BE2C (cell line): ENCODE measurements around the gene EML6.

ENCODE experiments used
- DNase-seq: peaks from one replicate; pipeline ENCODE4 v3.0.0-alpha.2; 2020
- H3K27me3 ChIP-seq: fragments of 250-450 bp; sonication (Bioruptor Pico); 2 replicates; pipeline ENCODE4 v1.5.1; 2020; ENCODE audit warnings: mild to moderate bottlenecking
- H3K36me3 ChIP-seq: fragments of 250-450 bp; sonication (Bioruptor Pico); 2 replicates; pipeline ENCODE4 v1.5.1; 2020; ENCODE audit warnings: mild to moderate bottlenecking
- H3K4me1 ChIP-seq: fragments of 250-450 bp; sonication (Bioruptor Pico); 2 replicates; pipeline ENCODE4 v1.5.1; 2020
- H3K4me3 ChIP-seq: 2 replicates; pipeline ENCODE4 v1.5.1; 2011; ENCODE audit warnings: low read depth, low read length
- H3K9me3 ChIP-seq: fragments of 250-450 bp; sonication (Bioruptor Pico); 2 replicates; pipeline ENCODE4 v1.5.1; 2020
- CTCF ChIP-seq: IDR thresholded peaks from 2 replicates; pipeline ENCODE4 v1.5.1; 2012; ENCODE audit warnings: mild to moderate bottlenecking, low read depth, low read length

EML6 gene

GRCh38 chr2:54942373-54942772 lies 218.9 kb downstream of the EML6 start:
- H3K4me3 ChIP-seq, result no peak overlapping the region
- H3K36me3 ChIP-seq, result no peaks in the 10 kb centered on the region
- H3K27me3 ChIP-seq, result no peaks in the 10 kb centered on the region
- no peaks in the 10 kb centered on the region for H3K9me3 ChIP-seq
- H3K4me1 ChIP-seq, result no peaks in the 10 kb centered on the region
- no peak for TF ChIP-seq CTCF
- no peak for DNase-seq

- DNase-seq, result no peak
- H3K36me3 ChIP-seq, result no peaks in the 10 kb centered on the region; the same call in 1 of the 2 replicates
- no peaks in the 10 kb centered on the region for H3K27me3 ChIP-seq
- no peak for TF ChIP-seq CTCF
- no peak overlapping the region for H3K4me3 ChIP-seq
- H3K4me1 ChIP-seq, result no peaks in the 10 kb centered on the region
- H3K9me3 ChIP-seq, result no peaks in the 10 kb centered on the region
These were observed 221.4 kb downstream of the EML6 start for GRCh38 chr2:54944724-54945326.

GRCh38 chr2:54945391-54946219 lies 222.1 kb downstream of the EML6 start:
- TF ChIP-seq CTCF, result no peak
- H3K4me3 ChIP-seq, result no peak overlapping the region
- no peaks in the 10 kb centered on the region for H3K9me3 ChIP-seq
- H3K27me3 ChIP-seq, result no peaks in the 10 kb centered on the region
- no peak for DNase-seq
- H3K36me3 ChIP-seq, result no peaks in the 10 kb centered on the region; the same call in 1 of the 2 replicates
- no peaks in the 10 kb centered on the region for H3K4me1 ChIP-seq

- no peaks in the 10 kb centered on the region for H3K9me3 ChIP-seq
These were observed 222.9 kb downstream of the EML6 start for GRCh38 chr2:54946220-54946805.

GRCh38 chr2:54947136-54947535 lies 223.7 kb downstream of the EML6 start:
- no peaks in the 10 kb centered on the region for H3K9me3 ChIP-seq
- no peaks in the 10 kb centered on the region for H3K27me3 ChIP-seq
- DNase-seq, result no peak
- no peaks in the 10 kb centered on the region for H3K4me1 ChIP-seq
- H3K4me3 ChIP-seq, result no peak overlapping the region
- TF ChIP-seq CTCF, result no peak
- H3K36me3 ChIP-seq, result no peaks in the 10 kb centered on the region; the same call in none of the 2 replicates

More at GRCh38 chr2:54946220-54946805, 222.9 kb downstream of the EML6 start:
- Histone ChIP-seq H3K36me3 (no peaks in the 10 kb centered on the region; the same call in 1 of the 2 replicates), H3K4me1 (no peaks in the 10 kb centered on the region), H3K27me3 (no peaks in the 10 kb centered on the region), H3K4me3 (no peak overlapping the region)
- no peak for DNase-seq
- no peak for TF ChIP-seq CTCF
